T-cell (primary cell): ENCODE results near the gene ZXDC. TPM values are rescaled to one million over a fixed set of nuclear protein-coding genes. Genes with fewer than 3 reads are reported as not detected.

Source experiments
- ATAC-seq, 4 experiments: fragments of 200-7000 bp in 3 of 4; fragments of 150-1000 bp in 1 of 4; cut with Tn5 transposase; replicated peaks in 1 of 4; 1 replicate in 3 of 4; 2 replicates in 1 of 4; pipeline ENCODE4 v1.10.0; 2021; ENCODE audit warnings: moderate library complexity in 3 of 4, mild to moderate bottlenecking in 2 of 4, moderate number of reproducible peaks in 1 of 4
- CTCF ChIA-PET, 2 donors: fragments of 300-600 bp; sonication (Branson Sonifier 250); formaldehyde crosslinking; loops; one replicate each; lab custom pipeline; 2022; ENCODE audit warnings: antibody characterized with exemption in 2 of 2; lab: Charles Lee
- POLR2A ChIA-PET, 2 donors: fragments of 300-600 bp; sonication (Branson Sonifier 250); formaldehyde crosslinking; loops; one replicate each; lab custom pipeline; 2022; ENCODE audit warnings: antibody characterized with exemption in 2 of 2; lab: Charles Lee
- DNase-seq, 35 experiments: peaks; one replicate each; pipeline versions ENCODE4 v3.0.0 to v3.0.0-alpha.2; 2013 to 2023
- H3K27ac ChIP-seq: one replicate; pipeline ENCODE4 v1.5.1; 2013; ENCODE audit warnings: low read length
- H3K27me3 ChIP-seq, 2 experiments: replicated peaks in 1 of 2; 1 replicate in 1 of 2; 2 replicates in 1 of 2; pipeline versions ENCODE4 v1.6.1 to v1.7.0; 2013; ENCODE audit warnings: low read length in 1 of 2, mixed read lengths in 1 of 2; ENCODE audit not compliant: control insufficient read depth in 2 of 2, insufficient read depth in 2 of 2; ENCODE audit errors: extremely low read depth in 1 of 2
- H3K36me3 ChIP-seq, 2 donors: 1 replicate in 1 of 2; 2 replicates in 1 of 2; pipeline versions ENCODE4 v1.6.1 to v1.7.0; 2013; ENCODE audit warnings: low read length in 1 of 2; ENCODE audit not compliant: control insufficient read depth in 2 of 2, insufficient read depth in 1 of 2; ENCODE audit errors: extremely low read depth in 1 of 2
- H3K4me1 ChIP-seq, 2 experiments: 1 replicate in 1 of 2; 2 replicates in 1 of 2; pipeline versions ENCODE4 v1.6.1 to v1.7.0; 2013; ENCODE audit warnings: low read length in 2 of 2, mixed read lengths in 1 of 2; ENCODE audit not compliant: insufficient read depth in 2 of 2, control insufficient read depth in 1 of 2; ENCODE audit errors: extremely low read depth in 1 of 2
- H3K4me3 ChIP-seq, 2 donors: 1 replicate in 1 of 2; 2 replicates in 1 of 2; pipeline versions ENCODE4 v1.5.1 to v1.7.0; 2013; ENCODE audit warnings: mild to moderate bottlenecking in 2 of 2, low read length in 1 of 2, moderate library complexity in 1 of 2; ENCODE audit not compliant: control insufficient read depth in 1 of 2; ENCODE audit errors: extremely low read depth in 1 of 2
- H3K9me3 ChIP-seq: 2 replicates; pipeline ENCODE4 v1.7.0; 2013
- H3K27ac Mint-ChIP-seq, 2 donors: one replicate each; pipeline ENCODE4 v1.8.0; 2020 to 2021; ENCODE audit warnings: mild to moderate bottlenecking in 2 of 2, mixed read lengths in 2 of 2
- H3K27me3 Mint-ChIP-seq, 2 donors: one replicate each; pipeline ENCODE4 v1.8.0; 2021 to 2022; ENCODE audit warnings: mixed read lengths in 2 of 2
- H3K36me3 Mint-ChIP-seq: one replicate; pipeline ENCODE4 v1.8.0; 2021; ENCODE audit warnings: mixed read lengths
- H3K4me1 Mint-ChIP-seq, 3 donors: one replicate each; pipeline ENCODE4 v1.8.0; 2020 to 2022; ENCODE audit warnings: mixed read lengths in 3 of 3, mild to moderate bottlenecking in 1 of 3
- H3K4me3 Mint-ChIP-seq, 3 donors: one replicate each; pipeline ENCODE4 v1.8.0; 2020 to 2022; ENCODE audit warnings: mild to moderate bottlenecking in 3 of 3, mixed read lengths in 3 of 3, moderate library complexity in 3 of 3
- H3K9me3 Mint-ChIP-seq, 3 donors: one replicate each; pipeline ENCODE4 v1.8.0; 2020 to 2022; ENCODE audit warnings: mixed read lengths in 3 of 3
- WGBS: methylation state at CpG from one replicate; pipeline ENCODE4 v1.1.5; 2013; ENCODE audit warnings: missing lambda C conversion rate; ENCODE audit not compliant: insufficient coverage; 5-methylcytosine and 5-hydroxymethylcytosine counted together
- total RNA-seq, 35 experiments: library from RNA in 6 of 35; stranded (reverse) in 6 of 35; fragments of 120-200 nt in 1 of 35; gene quantifications; one replicate each; pipeline versions ENCODE4 v1.2.1 to v1.2.4 and lab custom pipeline; 2013 to 2026

The ZXDC gene
- total RNA-seq, 5 donors from 2014 or later (not counting 1 experiment from before 2014, with no cell fraction given): 57.6 to 68.7 (median 61.8) TPM

- Histone ChIP-seq H3K36me3 (no peaks in the 10 kb centered on the region), H3K9me3 (no peaks in the 10 kb centered on the region), H3K27me3 (peaks cover 0 to 18% of the 10 kb centered on the region in 2 experiments), H3K27ac (no peak overlapping the region), H3K4me1 (no peaks in the 10 kb centered on the region), H3K4me3 (no peak overlapping the region)
- Mint-ChIP-seq H3K27me3 (no peaks in the 10 kb centered on the region), H3K4me1 (no peaks in the 10 kb centered on the region), H3K36me3 (no peaks in the 10 kb centered on the region), H3K4me3 (no peak overlapping the region), H3K27ac (no peak overlapping the region), H3K9me3 (no peaks in the 10 kb centered on the region)
- WGBS: 91% methylated on average over 7 of the region's 9 CpGs
- DNase-seq (no peak), ATAC-seq (no peak)
- POLR2A ChIA-PET: no interaction called here
- CTCF ChIA-PET: no interaction called here
Observed at GRCh38 chr3:126516936-126517290, 41.2 kb upstream of the ZXDC start.

- H3K27me3 ChIP-seq: peaks cover 0 to 18% of the 10 kb centered on the region in 2 experiments
- Mint-ChIP-seq H3K27ac (no peak overlapping the region), H3K9me3 (no peaks in the 10 kb centered on the region), H3K4me3 (no peak overlapping the region), H3K27me3 (no peaks in the 10 kb centered on the region), H3K4me1 (no peaks in the 10 kb centered on the region), H3K36me3 (no peaks in the 10 kb centered on the region)
- no peak overlapping the region for H3K4me3 ChIP-seq
- no peak for DNase-seq
- ChIA-PET POLR2A (no interaction called here), CTCF (no interaction called here)
- no peaks in the 10 kb centered on the region for H3K9me3 ChIP-seq
- H3K27ac ChIP-seq: no peak overlapping the region
- no peaks in the 10 kb centered on the region for H3K36me3 ChIP-seq
- no peaks in the 10 kb centered on the region for H3K4me1 ChIP-seq
- ATAC-seq: no peak
- 43% methylated on average over 1 of the region's 6 CpGs for WGBS
Observed at GRCh38 chr3:126516152-126516935, 40.7 kb upstream of the ZXDC start.

GRCh38 chr3:126515066-126515706, 39.5 kb upstream of the ZXDC start:
- ATAC-seq (no peak), DNase-seq (no peak)
- CTCF ChIA-PET: no interaction called here

DNA sequence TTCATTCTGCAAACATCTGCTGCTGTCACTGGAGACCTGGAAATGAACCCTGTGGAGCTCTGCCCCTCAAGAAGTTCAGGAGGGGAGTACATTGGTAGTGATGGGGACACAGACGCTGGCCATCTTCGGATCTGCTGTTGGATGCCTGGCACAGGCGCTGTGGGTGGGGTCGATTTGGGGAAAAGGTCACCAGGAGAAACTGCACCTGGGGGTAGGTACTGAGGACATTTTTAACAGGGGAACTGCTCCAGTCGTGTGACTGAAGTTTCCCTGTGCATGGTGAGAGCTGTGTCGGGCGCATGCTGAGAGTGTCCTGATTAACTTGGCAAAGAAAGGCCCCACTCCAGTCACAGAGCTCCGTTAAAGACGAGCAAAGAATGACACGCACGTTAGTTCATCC, 38.5 kb upstream of the ZXDC start:
- no peaks in the 10 kb centered on the region for H3K4me1 ChIP-seq
- Mint-ChIP-seq H3K36me3 (no peaks in the 10 kb centered on the region), H3K9me3 (no peaks in the 10 kb centered on the region), H3K27me3 (no peaks in the 10 kb centered on the region), H3K27ac (no peak overlapping the region), H3K4me3 (no peak overlapping the region), H3K4me1 (no peaks in the 10 kb centered on the region)
- H3K27ac ChIP-seq: no peak overlapping the region
- POLR2A ChIA-PET: no interaction called here
- no peaks in the 10 kb centered on the region for H3K36me3 ChIP-seq
- WGBS: 92% methylated on average over 7 of the region's 11 CpGs
- no peak overlapping the region for H3K4me3 ChIP-seq
- peaks cover 0 to 15% of the 10 kb centered on the region in 2 experiments for H3K27me3 ChIP-seq
- DNase-seq: no peak
- H3K9me3 ChIP-seq: no peaks in the 10 kb centered on the region
- ATAC-seq: no peak
- CTCF ChIA-PET: interaction anchor here in 1 of 2 donors (0.8 kb wide), 1 partner anchor 446 kb away, joined by 3 read pairs; no protein-coding TSS in a partner anchor

More at GRCh38 chr3:126515066-126515706, 39.5 kb upstream of the ZXDC start:
- Histone ChIP-seq H3K27me3 (peaks cover 0 to 15% of the 10 kb centered on the region in 2 experiments), H3K4me3 (no peak overlapping the region), H3K36me3 (no peaks in the 10 kb centered on the region), H3K4me1 (no peaks in the 10 kb centered on the region), H3K27ac (no peak overlapping the region), H3K9me3 (no peaks in the 10 kb centered on the region)
- no peak overlapping the region for H3K27ac Mint-ChIP-seq
- no peak overlapping the region for H3K4me3 Mint-ChIP-seq
- WGBS: 72% methylated on average over 2 of the region's 8 CpGs
- H3K36me3 Mint-ChIP-seq: no peaks in the 10 kb centered on the region
- H3K4me1 Mint-ChIP-seq: no peaks in the 10 kb centered on the region
- no peaks in the 10 kb centered on the region for H3K9me3 Mint-ChIP-seq
- POLR2A ChIA-PET: no interaction called here
- no peaks in the 10 kb centered on the region for H3K27me3 Mint-ChIP-seq

GRCh38 chr3:126512916-126513650, 37.4 kb upstream of the ZXDC start:
- ATAC-seq: no peak
- Mint-ChIP-seq H3K9me3 (no peaks in the 10 kb centered on the region), H3K4me1 (no peaks in the 10 kb centered on the region), H3K27me3 (no peaks in the 10 kb centered on the region), H3K4me3 (no peak overlapping the region), H3K36me3 (no peaks in the 10 kb centered on the region), H3K27ac (no peak overlapping the region)
- Histone ChIP-seq H3K4me3 (no peak overlapping the region), H3K27ac (no peak overlapping the region), H3K9me3 (no peaks in the 10 kb centered on the region), H3K4me1 (no peaks in the 10 kb centered on the region), H3K27me3 (peaks cover 0 to 8% of the 10 kb centered on the region in 2 experiments), H3K36me3 (no peaks in the 10 kb centered on the region)
- WGBS: 78% methylated on average over 10 of the region's 12 CpGs
- CTCF ChIA-PET: interaction anchor here in 1 of 2 donors (0.7 kb wide), 1 partner anchor 121 kb away, joined by 3 read pairs; no protein-coding TSS in a partner anchor
- POLR2A ChIA-PET: interaction anchor here in 1 of 2 donors (0.6 kb wide), 1 partner anchor 34 kb away, joined by 3 read pairs; no protein-coding TSS in a partner anchor
- no peak for DNase-seq

- Mint-ChIP-seq H3K27me3 (no peaks in the 10 kb centered on the region), H3K36me3 (no peaks in the 10 kb centered on the region), H3K27ac (no peak overlapping the region), H3K9me3 (no peaks in the 10 kb centered on the region), H3K4me1 (no peaks in the 10 kb centered on the region), H3K4me3 (no peak overlapping the region)
- Histone ChIP-seq H3K27ac (no peak overlapping the region), H3K4me3 (no peak overlapping the region), H3K4me1 (no peaks in the 10 kb centered on the region), H3K36me3 (no peaks in the 10 kb centered on the region), H3K9me3 (no peaks in the 10 kb centered on the region), H3K27me3 (no peaks in the 10 kb centered on the region)
- no peak for ATAC-seq
- 89% methylated on average over 5 of the region's 7 CpGs for whole genome bisulfite sequencing
- DNase-seq: no peak
- POLR2A ChIA-PET: no interaction called here
- CTCF ChIA-PET: no interaction called here
Observed at GRCh38 chr3:126512026-126512425, 36.3 kb upstream of the ZXDC start.
